HepG2 (cell line): ENCODE results near the gene GRM7. TPM values are rescaled to one million over a fixed set of nuclear protein-coding genes. Genes with fewer than 3 reads are reported as not detected.

Source experiments
- ATAC-seq: fragments of 200-7000 bp; cut with Tn5 transposase; 3 replicates; pipeline ENCODE4 v1.9.1; 2020; ENCODE audit warnings: mild to moderate bottlenecking, moderate library complexity
- BruUV-seq: library from RNA; stranded (reverse); fragments of 400-500 nt; replicated peaks from 2 replicates; lab custom pipeline; 2021; lab: Mats Ljungman, UMichigan
- CTCF ChIA-PET: fragments of 300-600 bp; formaldehyde crosslinking; extraction: SDS; loops from one replicate; lab custom pipeline; 2021; ENCODE audit warnings: low total read pairs, inconsistent platforms, low intra/inter-chr PET ratio; lab: Yijun Ruan, JAX
- POLR2A ChIA-PET: fragments of 350-600 bp; sonication (Branson Sonifier 250); formaldehyde crosslinking; loops from one replicate; lab custom pipeline; 2020; ENCODE audit warnings: antibody characterized with exemption, inconsistent platforms; lab: Yijun Ruan, JAX
- DNase-seq: peaks from one replicate; pipeline ENCODE4 v3.0.0-alpha.2; 2015; ENCODE audit warnings: low spot score
- FAIRE-seq: peaks from 3 replicates; lab custom pipeline; 2011; peaks lifted over from hg19 to GRCh38; lab: Jason Lieb, UNC
- H2AFZ ChIP-seq: one replicate; pipeline ENCODE4 v1.6.1; 2011; ENCODE audit warnings: low read length, inconsistent platforms
- H3K27ac ChIP-seq: fragments of 300-600 bp; 3 replicates; pipeline ENCODE4 v1.8.0; 2011; ENCODE audit warnings: mixed run types, mild to moderate bottlenecking, mixed read lengths, low read length, inconsistent platforms; ENCODE audit not compliant: insufficient read depth; ENCODE audit errors: extremely low read length
- H3K27me3 ChIP-seq, 2 experiments: fragments of 200-600 bp in 1 of 2; 2 replicates in 1 of 2; 3 replicates in 1 of 2; pipeline versions ENCODE4 v1.6.0 to v1.8.0; 2011; ENCODE audit warnings: low read length in 2 of 2, mild to moderate bottlenecking in 2 of 2, moderate library complexity in 2 of 2, inconsistent platforms in 1 of 2; ENCODE audit not compliant: insufficient read depth in 2 of 2, control insufficient read depth in 1 of 2
- H3K36me3 ChIP-seq, 2 experiments: fragments of 200-600 bp in 1 of 2; replicated peaks in 1 of 2; 2 replicates in 1 of 2; 3 replicates in 1 of 2; pipeline versions ENCODE4 v1.5.1 to v1.8.0; 2011; ENCODE audit warnings: low read length in 2 of 2, inconsistent platforms in 1 of 2; ENCODE audit not compliant: insufficient read depth in 2 of 2, control insufficient read depth in 1 of 2
- H3K4me1 ChIP-seq: 2 replicates; pipeline ENCODE4 v1.5.1; 2012; ENCODE audit warnings: low read length, inconsistent platforms; ENCODE audit not compliant: insufficient read depth
- H3K4me2 ChIP-seq: 2 replicates; pipeline ENCODE4 v1.6.0; 2011; ENCODE audit warnings: low read depth, low read length, inconsistent platforms
- H3K4me3 ChIP-seq, 3 experiments: fragments of 200-600 bp in 1 of 3; sonication (generic), shearing (Covaris generic) in 1 of 3; replicated peaks in 1 of 3; 2 replicates each; pipeline ENCODE4 v1.5.1; 2011 to 2016; ENCODE audit warnings: low read length in 3 of 3, inconsistent platforms in 2 of 3, low read depth in 2 of 3, mild to moderate bottlenecking in 2 of 3, control low read depth in 1 of 3, mixed read lengths in 1 of 3; ENCODE audit not compliant: insufficient read depth in 1 of 3
- H3K79me2 ChIP-seq: one replicate; pipeline ENCODE4 v1.6.1; 2011; ENCODE audit warnings: low read length, inconsistent platforms; ENCODE audit not compliant: insufficient read depth
- H3K9ac ChIP-seq: 2 replicates; pipeline ENCODE4 v1.6.0; 2011; ENCODE audit warnings: mild to moderate bottlenecking, low read depth, low read length, inconsistent platforms; ENCODE audit not compliant: insufficient read depth
- H3K9me3 ChIP-seq: 2 replicates; pipeline ENCODE4 v1.5.1; 2012; ENCODE audit warnings: mild to moderate bottlenecking, low read length
- H4K20me1 ChIP-seq: 2 replicates; pipeline ENCODE4 v1.6.0; 2011; ENCODE audit warnings: inconsistent platforms, mild to moderate bottlenecking, low read length, moderate library complexity; ENCODE audit not compliant: insufficient read depth
- ATAD3A ChIP-seq: sonication (generic); formaldehyde crosslinking; IDR thresholded peaks from 2 replicates; pipeline ENCODE4 v1.4.0; 2020; ENCODE audit warnings: missing genetic modification reagents
- FOXP1 ChIP-seq, 2 experiments: fragments of 450-650 bp in 1 of 2; IDR thresholded peaks; 2 replicates each; pipeline ENCODE4 v1.6.1; 2017 to 2018; ENCODE audit warnings: antibody characterized with exemption in 1 of 2
- HNRNPLL ChIP-seq: fragments of 200-400 bp; formaldehyde crosslinking; IDR thresholded peaks from 2 replicates; pipeline ENCODE4 v1.6.1; 2017; ENCODE audit warnings: mild to moderate bottlenecking, low read depth, low read length; ENCODE audit not compliant: poor library complexity, severe bottlenecking
- JUNB ChIP-seq: sonication (generic); formaldehyde crosslinking; IDR thresholded peaks from 2 replicates; pipeline ENCODE4 v1.8.0; 2022; ENCODE audit warnings: missing genetic modification reagents, mild to moderate bottlenecking, borderline replicate concordance
- NFATC3 ChIP-seq: sonication (generic); formaldehyde crosslinking; IDR thresholded peaks from 2 replicates; pipeline ENCODE4 v1.5.1; 2020; ENCODE audit warnings: mild to moderate bottlenecking, missing genetic modification reagents
- PLRG1 ChIP-seq: fragments of 450-650 bp; conservative IDR thresholded peaks from 2 replicates; pipeline ENCODE4 v1.6.1; 2016
- REL ChIP-seq: sonication (generic); formaldehyde crosslinking; conservative IDR thresholded peaks from 2 replicates; pipeline ENCODE4 v1.8.0; 2022; ENCODE audit warnings: mild to moderate bottlenecking, missing genetic modification reagents, moderate library complexity
- SOX13 ChIP-seq, 3 experiments: fragments of 450-650 bp in 1 of 3; sonication (generic) in 1 of 3; formaldehyde crosslinking in 1 of 3; IDR thresholded peaks in 2 of 3; conservative IDR thresholded peaks in 1 of 3; 2 replicates each; pipeline versions ENCODE4 v1.5.0 to v1.6.1; 2016 to 2020; ENCODE audit warnings: antibody characterized with exemption in 1 of 3, mild to moderate bottlenecking in 1 of 3, missing compliant biosample characterization in 1 of 3, missing genetic modification reagents in 1 of 3, moderate library complexity in 1 of 3
- SOX6 ChIP-seq, 2 experiments: fragments of 450-650 bp in 1 of 2; sonication (generic) in 1 of 2; formaldehyde crosslinking in 1 of 2; IDR thresholded peaks; 2 replicates each; pipeline versions ENCODE4 v1.4.0 to v1.6.1; 2017 to 2020; ENCODE audit warnings: antibody characterized with exemption in 1 of 2, mild to moderate bottlenecking in 1 of 2, missing genetic modification reagents in 1 of 2
- ZNF180 ChIP-seq: sonication (generic); formaldehyde crosslinking; IDR thresholded peaks from 2 replicates; pipeline ENCODE4 v1.4.0; 2020; ENCODE audit warnings: low read depth, missing genetic modification reagents, borderline replicate concordance
- ZNF24 ChIP-seq: fragments of 450-650 bp; IDR thresholded peaks from 2 replicates; pipeline ENCODE4 v1.6.1; 2017; ENCODE audit warnings: antibody characterized with exemption, mild to moderate bottlenecking
- ZNF251 ChIP-seq: sonication (generic); formaldehyde crosslinking; IDR thresholded peaks from 2 replicates; pipeline ENCODE4 v1.9.0; 2021; ENCODE audit warnings: mild to moderate bottlenecking, missing genetic modification reagents
- ZNF34 ChIP-seq: sonication (generic); formaldehyde crosslinking; IDR thresholded peaks from 2 replicates; pipeline ENCODE4 v1.4.0; 2020; ENCODE audit warnings: mild to moderate bottlenecking, missing genetic modification reagents, borderline replicate concordance
- ZNF782 ChIP-seq: sonication (generic); formaldehyde crosslinking; IDR thresholded peaks from 2 replicates; pipeline ENCODE4 v1.4.0; 2020; ENCODE audit warnings: missing genetic modification reagents, mild to moderate bottlenecking, borderline replicate concordance
- ZZZ3 ChIP-seq: sonication (generic); formaldehyde crosslinking; IDR thresholded peaks from 2 replicates; pipeline ENCODE4 v1.4.0; 2020; ENCODE audit warnings: missing genetic modification reagents, mild to moderate bottlenecking, borderline replicate concordance
- WGBS: methylation state at CpG from one replicate; pipeline ENCODE4 v1.1.6; 2017; ENCODE audit warnings: low lambda C conversion rate; 5-methylcytosine and 5-hydroxymethylcytosine counted together
- in situ Hi-C: cut with HindIII; loops from 2 replicates; pipeline ENCODE4 v1.10.0; 2017; ENCODE audit warnings: low pct_unique_long_range_greater_than_20kb; ENCODE audit not compliant: extremely low pct_ligation_motif_present
- intact Hi-C: fragments of 100-400 bp; cut with micrococcal nuclease; formaldehyde crosslinking; loops from one replicate; pipeline ENCODE4 v1.10.0; 2022; ENCODE audit not compliant: unreplicated experiment
- polyA plus RNA-seq, 8 experiments: library from polyadenylated mRNA; depleted of rRNA in 3 of 8; stranded (reverse) in 7 of 8; unstranded in 1 of 8; fragments of >200 nt; fragmentation: Illumina TruSeq in 4 of 8; extraction: Trizol in 4 of 8; gene quantifications; 2 replicates each; pipeline versions ENCODE4 v1.2.1 to v1.2.3, GENCODE V29; 2011 to 2016; ENCODE audit warnings: low read depth in 4 of 8, missing spikeins in 1 of 8, mixed read lengths in 1 of 8; ENCODE audit not compliant: insufficient read depth in 1 of 8
- total RNA-seq, 5 experiments: library from RNA; depleted of rRNA; stranded (reverse); fragments of >200 nt; fragmentation: Illumina TruSeq; extraction: Trizol; gene quantifications; 2 replicates each; pipeline ENCODE4 v1.2.3, GENCODE V29; 2016; ENCODE audit warnings: low read depth in 1 of 5
- TF ChIP-seq, protein P1 (sequence below): sonication (generic); formaldehyde crosslinking; IDR thresholded peaks from 2 replicates; pipeline ENCODE4 v1.9.0; 2021; ENCODE audit warnings: missing genetic modification reagents, mild to moderate bottlenecking, borderline replicate concordance
- TF ChIP-seq, protein P2 (sequence below): sonication (generic); formaldehyde crosslinking; IDR thresholded peaks from 2 replicates; pipeline ENCODE4 v1.4.0; 2020; ENCODE audit warnings: mild to moderate bottlenecking, missing genetic modification reagents
- TF ChIP-seq, protein P3 (sequence below): sonication (generic); formaldehyde crosslinking; IDR thresholded peaks from 2 replicates; pipeline ENCODE4 v1.8.0; 2022; ENCODE audit warnings: missing genetic modification reagents, mild to moderate bottlenecking, moderate library complexity, borderline replicate concordance

The GRM7 gene
- total and polyA plus RNA-seq, 2 of the 13 experiments (the other 11 are each of a cell fraction or from before 2014, with no cell fraction given), result not detected

DNA sequence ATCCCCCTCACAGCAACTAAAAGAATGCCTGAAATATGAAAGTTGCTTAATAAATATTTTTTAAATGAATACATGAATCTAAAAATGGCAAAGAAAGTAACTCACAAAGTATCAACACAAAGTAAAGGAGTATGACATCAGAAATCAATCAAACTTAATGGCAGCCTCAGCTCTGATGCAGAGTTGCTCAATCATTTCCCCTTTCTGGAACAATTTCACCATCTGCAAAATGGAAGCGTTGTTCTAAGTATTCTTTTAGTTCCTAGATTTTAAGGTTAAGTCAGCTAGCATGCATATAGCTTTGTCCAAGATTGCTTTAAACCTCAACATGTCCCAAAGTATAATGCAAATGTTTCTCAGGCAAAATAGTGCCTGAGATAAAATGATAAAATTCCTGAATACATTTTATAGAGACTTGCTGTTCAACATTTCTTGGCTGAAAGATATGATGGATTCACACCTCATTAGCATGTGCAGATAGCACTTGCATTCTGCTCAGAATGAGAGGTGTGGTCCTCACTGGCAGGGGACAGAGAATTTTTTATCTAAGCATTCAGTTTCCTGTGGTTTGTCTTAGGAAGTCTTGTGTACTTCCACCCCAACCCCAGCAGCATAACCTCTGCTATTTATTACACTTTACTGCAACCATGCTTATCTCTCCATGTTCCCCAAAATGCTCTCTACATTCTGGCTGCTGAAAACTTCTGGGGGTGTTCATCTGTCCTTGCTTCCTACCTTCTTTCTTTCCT is 429.3 kb downstream of the GRM7 start:
- ATAC-seq, result no peak
- Histone ChIP-seq H3K4me2 (no peak overlapping the region), H3K9ac (no peak overlapping the region), H2AFZ (no peak overlapping the region), H4K20me1 (no peaks in the 10 kb centered on the region)
- in situ Hi-C loops, result no loop called here
- TF ChIP-seq PLRG1 (no peak), ZNF24 (no peak), REL (CRISPR knock-in tag) (no peak), JUNB (CRISPR knock-in tag) (no peak), ZNF782 (CRISPR knock-in tag) (no peak), ZNF34 (CRISPR knock-in tag) (no peak), HNRNPLL (no peak), ATAD3A (CRISPR knock-in tag) (no peak), ZNF251 (no peak), FOXP1 (IDR thresholded peaks at IDR 0.05) (no peak), FOXP1 (CRISPR knock-in tag; IDR thresholded peaks at IDR 0.05) (no peak), SOX13 (IDR thresholded peaks at IDR 0.05) (no peak), SOX13 (CRISPR knock-in tag; conservative IDR thresholded peaks at IDR 0.05 in 1 of 2, IDR thresholded peaks at IDR 0.05 in 1 of 2) (no peak), NFATC3 (CRISPR knock-in tag) (no peak), ZZZ3 (CRISPR knock-in tag) (no peak), SOX6 (IDR thresholded peaks at IDR 0.05) (no peak), SOX6 (CRISPR knock-in tag; IDR thresholded peaks at IDR 0.05) (no peak), ZNF180 (CRISPR knock-in tag) (no peak)
- TF ChIP-seq, protein P1, sequence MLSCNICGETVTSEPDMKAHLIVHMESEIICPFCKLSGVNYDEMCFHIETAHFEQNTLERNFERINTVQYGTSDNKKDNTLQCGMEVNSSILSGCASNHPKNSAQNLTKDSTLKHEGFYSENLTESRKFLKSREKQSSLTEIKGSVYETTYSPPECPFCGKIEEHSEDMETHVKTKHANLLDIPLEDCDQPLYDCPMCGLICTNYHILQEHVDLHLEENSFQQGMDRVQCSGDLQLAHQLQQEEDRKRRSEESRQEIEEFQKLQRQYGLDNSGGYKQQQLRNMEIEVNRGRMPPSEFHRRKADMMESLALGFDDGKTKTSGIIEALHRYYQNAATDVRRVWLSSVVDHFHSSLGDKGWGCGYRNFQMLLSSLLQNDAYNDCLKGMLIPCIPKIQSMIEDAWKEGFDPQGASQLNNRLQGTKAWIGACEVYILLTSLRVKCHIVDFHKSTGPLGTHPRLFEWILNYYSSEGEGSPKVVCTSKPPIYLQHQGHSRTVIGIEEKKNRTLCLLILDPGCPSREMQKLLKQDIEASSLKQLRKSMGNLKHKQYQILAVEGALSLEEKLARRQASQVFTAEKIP (CRISPR knock-in tag), result no peak
- TF ChIP-seq, protein P2, sequence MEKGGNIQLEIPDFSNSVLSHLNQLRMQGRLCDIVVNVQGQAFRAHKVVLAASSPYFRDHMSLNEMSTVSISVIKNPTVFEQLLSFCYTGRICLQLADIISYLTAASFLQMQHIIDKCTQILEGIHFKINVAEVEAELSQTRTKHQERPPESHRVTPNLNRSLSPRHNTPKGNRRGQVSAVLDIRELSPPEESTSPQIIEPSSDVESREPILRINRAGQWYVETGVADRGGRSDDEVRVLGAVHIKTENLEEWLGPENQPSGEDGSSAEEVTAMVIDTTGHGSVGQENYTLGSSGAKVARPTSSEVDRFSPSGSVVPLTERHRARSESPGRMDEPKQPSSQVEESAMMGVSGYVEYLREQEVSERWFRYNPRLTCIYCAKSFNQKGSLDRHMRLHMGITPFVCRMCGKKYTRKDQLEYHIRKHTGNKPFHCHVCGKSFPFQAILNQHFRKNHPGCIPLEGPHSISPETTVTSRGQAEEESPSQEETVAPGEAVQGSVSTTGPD (CRISPR knock-in tag), result no peak
- TF ChIP-seq, protein P3, sequence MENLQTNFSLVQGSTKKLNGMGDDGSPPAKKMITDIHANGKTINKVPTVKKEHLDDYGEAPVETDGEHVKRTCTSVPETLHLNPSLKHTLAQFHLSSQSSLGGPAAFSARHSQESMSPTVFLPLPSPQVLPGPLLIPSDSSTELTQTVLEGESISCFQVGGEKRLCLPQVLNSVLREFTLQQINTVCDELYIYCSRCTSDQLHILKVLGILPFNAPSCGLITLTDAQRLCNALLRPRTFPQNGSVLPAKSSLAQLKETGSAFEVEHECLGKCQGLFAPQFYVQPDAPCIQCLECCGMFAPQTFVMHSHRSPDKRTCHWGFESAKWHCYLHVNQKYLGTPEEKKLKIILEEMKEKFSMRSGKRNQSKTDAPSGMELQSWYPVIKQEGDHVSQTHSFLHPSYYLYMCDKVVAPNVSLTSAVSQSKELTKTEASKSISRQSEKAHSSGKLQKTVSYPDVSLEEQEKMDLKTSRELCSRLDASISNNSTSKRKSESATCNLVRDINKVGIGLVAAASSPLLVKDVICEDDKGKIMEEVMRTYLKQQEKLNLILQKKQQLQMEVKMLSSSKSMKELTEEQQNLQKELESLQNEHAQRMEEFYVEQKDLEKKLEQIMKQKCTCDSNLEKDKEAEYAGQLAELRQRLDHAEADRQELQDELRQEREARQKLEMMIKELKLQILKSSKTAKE (CRISPR knock-in tag), result no peak
- TF ChIP-seq, all 625 proteins: peak for 0
- Histone ChIP-seq H3K27ac (no peak overlapping the region), H3K79me2 (no peaks in the 10 kb centered on the region), H3K36me3 (no peaks in the 10 kb centered on the region), H3K27me3 (no peaks in the 10 kb centered on the region), H3K4me1 (no peaks in the 10 kb centered on the region), H3K9me3 (peaks cover 70% of the 10 kb centered on the region), H3K4me3 (no peak overlapping the region)
- ChIA-PET POLR2A (no interaction called here), CTCF (no interaction called here)
- no TSS peak for BruUV-seq
- intact Hi-C loops, result no loop called here
- 0% methylated on average over 1 of the region's 1 CpG for WGBS
- DNase-seq (no peak), FAIRE-seq (no peak)
